PFSK-1 (cell line): ENCODE data around the gene RAD21L1.

Source experiments
- FOXP2 ChIP-seq: optimal IDR thresholded peaks from 2 replicates; pipeline ENCODE3; 2011; ENCODE audit warnings: borderline replicate concordance, control low read depth, inconsistent platforms; ENCODE audit not compliant: insufficient read depth; ENCODE audit errors: extremely low read length, extremely low read depth
- POLR2AphosphoS5 ChIP-seq: IDR thresholded peaks from 2 replicates; pipeline ENCODE4 v1.6.1; 2012; ENCODE audit warnings: low read depth, mild to moderate bottlenecking, control low read depth, low read length, moderate library complexity
- SIN3A ChIP-seq: IDR thresholded peaks from 2 replicates; pipeline ENCODE4 v1.6.1; 2012; ENCODE audit warnings: mild to moderate bottlenecking, low read length, moderate library complexity, borderline replicate concordance; ENCODE audit not compliant: insufficient read depth
- TAF1 ChIP-seq: IDR thresholded peaks from 2 replicates; pipeline ENCODE4 v1.6.1; 2012; ENCODE audit warnings: low read length, control low read depth, borderline replicate concordance; ENCODE audit not compliant: insufficient read depth
- TF ChIP-seq, protein P1 (sequence below), 2 experiments: IDR thresholded peaks; 2 replicates each; pipeline versions ENCODE4 v1.6.1 to v1.8.0; 2011 to 2012; ENCODE audit warnings: low read depth in 2 of 2, low read length in 2 of 2, control low read depth in 1 of 2, inconsistent platforms in 1 of 2, mild to moderate bottlenecking in 1 of 2, moderate library complexity in 1 of 2; ENCODE audit not compliant: insufficient read depth in 1 of 2

RAD21L1 gene

DNA sequence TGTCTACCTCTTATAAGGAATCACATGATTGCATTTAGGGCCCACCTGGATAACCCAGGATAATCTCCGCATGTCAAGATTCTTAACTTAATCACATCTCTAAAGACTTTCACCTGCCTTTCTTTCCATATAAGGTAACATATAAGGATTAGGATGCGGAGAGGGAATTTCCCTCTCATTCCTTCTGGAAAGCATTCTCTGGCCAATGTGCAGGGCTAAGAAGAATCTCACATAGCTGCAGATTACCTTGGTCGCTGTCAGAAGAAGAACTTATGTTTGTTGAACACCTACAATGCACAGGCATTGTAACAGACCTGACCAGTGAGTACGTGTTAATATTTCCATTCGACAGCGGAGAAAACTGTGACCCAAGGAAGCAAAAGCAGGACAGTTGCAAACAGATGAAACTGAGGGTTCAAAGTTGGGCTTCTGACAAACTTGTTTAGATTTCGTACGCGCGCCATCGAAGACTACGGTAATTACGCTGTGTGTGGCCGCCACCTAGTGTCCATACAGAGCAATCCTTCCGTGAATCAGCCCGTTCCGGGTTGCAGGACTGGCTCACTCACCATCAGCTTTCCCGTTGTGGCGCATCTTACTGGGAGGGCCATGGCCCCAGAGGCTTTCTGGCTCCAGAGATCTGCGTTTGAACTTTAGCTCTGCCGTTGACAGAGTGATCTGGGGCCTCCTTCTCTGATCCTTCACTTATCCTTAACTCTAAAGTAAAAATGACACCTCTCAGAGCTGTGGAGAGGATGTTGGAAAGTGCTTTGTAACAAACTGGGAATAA is 13.0 kb upstream of the RAD21L1 start:
- TF ChIP-seq SIN3A (no peak), FOXP2 (no peak), TAF1 (no peak), POLR2AphosphoS5 (no peak)
- TF ChIP-seq, protein P1, sequence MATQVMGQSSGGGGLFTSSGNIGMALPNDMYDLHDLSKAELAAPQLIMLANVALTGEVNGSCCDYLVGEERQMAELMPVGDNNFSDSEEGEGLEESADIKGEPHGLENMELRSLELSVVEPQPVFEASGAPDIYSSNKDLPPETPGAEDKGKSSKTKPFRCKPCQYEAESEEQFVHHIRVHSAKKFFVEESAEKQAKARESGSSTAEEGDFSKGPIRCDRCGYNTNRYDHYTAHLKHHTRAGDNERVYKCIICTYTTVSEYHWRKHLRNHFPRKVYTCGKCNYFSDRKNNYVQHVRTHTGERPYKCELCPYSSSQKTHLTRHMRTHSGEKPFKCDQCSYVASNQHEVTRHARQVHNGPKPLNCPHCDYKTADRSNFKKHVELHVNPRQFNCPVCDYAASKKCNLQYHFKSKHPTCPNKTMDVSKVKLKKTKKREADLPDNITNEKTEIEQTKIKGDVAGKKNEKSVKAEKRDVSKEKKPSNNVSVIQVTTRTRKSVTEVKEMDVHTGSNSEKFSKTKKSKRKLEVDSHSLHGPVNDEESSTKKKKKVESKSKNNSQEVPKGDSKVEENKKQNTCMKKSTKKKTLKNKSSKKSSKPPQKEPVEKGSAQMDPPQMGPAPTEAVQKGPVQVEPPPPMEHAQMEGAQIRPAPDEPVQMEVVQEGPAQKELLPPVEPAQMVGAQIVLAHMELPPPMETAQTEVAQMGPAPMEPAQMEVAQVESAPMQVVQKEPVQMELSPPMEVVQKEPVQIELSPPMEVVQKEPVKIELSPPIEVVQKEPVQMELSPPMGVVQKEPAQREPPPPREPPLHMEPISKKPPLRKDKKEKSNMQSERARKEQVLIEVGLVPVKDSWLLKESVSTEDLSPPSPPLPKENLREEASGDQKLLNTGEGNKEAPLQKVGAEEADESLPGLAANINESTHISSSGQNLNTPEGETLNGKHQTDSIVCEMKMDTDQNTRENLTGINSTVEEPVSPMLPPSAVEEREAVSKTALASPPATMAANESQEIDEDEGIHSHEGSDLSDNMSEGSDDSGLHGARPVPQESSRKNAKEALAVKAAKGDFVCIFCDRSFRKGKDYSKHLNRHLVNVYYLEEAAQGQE (IDR thresholded peaks at IDR 0.05; ENCODE audit: insufficient read depth in 1 of 2, low read depth in 2 of 2, low read length in 2 of 2), result no peak

DNA sequence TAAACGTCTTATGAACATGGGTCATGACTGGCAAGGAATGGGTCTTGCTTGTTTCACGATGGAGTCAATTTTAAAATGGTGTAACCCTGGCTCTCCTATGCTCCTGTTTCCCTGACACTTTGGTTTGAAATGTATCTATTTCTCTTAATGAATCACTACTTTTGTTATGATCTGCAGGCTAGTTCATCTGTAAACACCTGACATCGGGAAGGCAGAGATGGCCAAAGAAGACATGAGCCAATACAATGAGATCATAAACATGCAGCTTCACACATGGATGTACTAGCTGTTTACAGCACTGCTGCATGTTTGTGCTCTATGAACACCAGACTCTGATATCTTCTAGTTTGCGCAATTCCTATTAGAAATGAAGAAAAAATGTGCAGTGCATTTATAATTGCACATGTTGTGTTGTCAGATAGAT is 11.0 kb upstream of the RAD21L1 start:
- TF ChIP-seq, protein P1 (IDR thresholded peaks at IDR 0.05; ENCODE audit: insufficient read depth in 1 of 2, low read depth in 2 of 2, low read length in 2 of 2), result no peak
- TF ChIP-seq FOXP2 (no peak), TAF1 (no peak), SIN3A (no peak), POLR2AphosphoS5 (no peak)

DNA sequence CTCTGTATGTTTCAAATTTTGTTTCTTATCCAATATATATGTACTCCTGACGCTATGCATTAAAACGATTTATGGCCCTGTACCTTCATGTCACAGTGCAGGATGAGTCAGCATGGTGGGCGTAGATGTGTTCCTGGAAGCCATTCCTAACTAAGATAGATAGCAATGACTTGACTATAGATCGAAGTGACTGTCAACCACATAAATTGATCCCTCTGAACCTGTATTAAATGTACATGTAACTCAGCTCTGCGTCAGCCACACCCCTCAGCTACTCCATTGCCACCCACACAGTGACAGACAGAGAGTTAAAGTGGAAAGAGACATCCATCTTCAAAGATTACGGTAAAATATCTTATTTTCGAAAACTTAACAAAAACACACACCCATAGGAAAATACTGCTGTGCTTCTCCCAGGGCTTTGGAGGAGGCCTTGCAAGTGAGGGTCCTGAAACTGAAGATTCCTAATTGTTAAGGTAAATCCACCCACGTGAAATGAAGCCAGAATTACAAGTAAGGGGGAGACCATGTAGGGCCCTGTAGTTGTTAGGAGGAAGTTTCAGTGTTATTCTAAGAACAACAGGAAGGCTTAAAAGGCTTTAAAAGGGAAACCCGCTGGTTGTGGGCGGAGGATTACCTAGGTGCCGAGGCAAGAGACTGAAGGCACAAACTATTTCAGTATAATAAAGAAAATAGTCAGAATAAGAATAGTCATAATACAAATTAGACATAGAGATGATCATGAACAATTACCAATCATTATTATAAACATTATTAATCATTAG is 10.3 kb upstream of the RAD21L1 start:
- TF ChIP-seq, protein P1 (IDR thresholded peaks at IDR 0.05; ENCODE audit: insufficient read depth in 1 of 2, low read depth in 2 of 2, low read length in 2 of 2), result no peak
- TF ChIP-seq SIN3A (no peak), TAF1 (no peak), FOXP2 (no peak), POLR2AphosphoS5 (no peak)

DNA sequence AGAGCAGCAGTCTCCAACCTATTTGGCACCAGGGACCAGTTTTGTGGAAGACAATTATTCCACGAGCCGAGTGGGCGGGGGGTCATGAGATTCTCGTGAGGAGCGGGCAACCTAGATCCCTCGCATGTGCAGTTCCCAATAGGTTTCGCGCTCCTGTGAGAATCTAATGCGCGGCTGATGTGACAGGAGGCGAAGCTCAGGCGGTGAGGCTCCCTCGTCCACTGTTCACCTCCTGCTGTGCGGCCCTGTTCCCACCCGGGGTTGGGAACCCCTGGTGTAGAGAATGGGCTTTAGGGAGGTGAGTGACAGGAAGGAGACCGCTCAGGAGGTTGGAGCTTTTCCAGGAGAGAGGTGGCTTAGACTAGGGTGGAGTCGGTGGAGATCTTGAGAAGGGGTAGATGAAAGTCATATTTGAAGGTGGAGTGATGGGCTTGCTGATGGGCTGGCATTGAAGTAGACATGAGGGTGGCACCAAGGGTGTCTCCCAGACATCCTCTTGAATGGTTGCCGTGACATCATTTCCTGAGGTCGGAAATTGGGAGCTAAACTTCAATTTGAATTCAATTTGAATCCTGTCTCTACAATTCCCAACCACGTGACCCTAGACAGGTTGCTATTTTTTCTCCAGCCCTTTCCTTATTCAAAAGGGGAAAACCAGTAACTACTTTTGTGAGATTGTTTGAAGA is 1.5 kb upstream of the RAD21L1 start:
- TF ChIP-seq, protein P1 (IDR thresholded peaks at IDR 0.05; ENCODE audit: insufficient read depth in 1 of 2, low read depth in 2 of 2, low read length in 2 of 2), result no peak
- TF ChIP-seq POLR2AphosphoS5 (no peak), TAF1 (no peak), FOXP2 (no peak), SIN3A (no peak)
